Embryonic facial prominence (tissue), 1 donor: ENCODE data around the gene RER1.
"Not testable (repeated sequence)": the region's sequence is repeated elsewhere in the genome, so short reads cannot be mapped to it uniquely, and the experiment has no call there.

ENCODE experiments used
- DNase-seq: peaks from one replicate; pipeline ENCODE4 v3.0.0-alpha.2; 2016; ENCODE audit errors: extremely low spot score

RER1 gene

DNA sequence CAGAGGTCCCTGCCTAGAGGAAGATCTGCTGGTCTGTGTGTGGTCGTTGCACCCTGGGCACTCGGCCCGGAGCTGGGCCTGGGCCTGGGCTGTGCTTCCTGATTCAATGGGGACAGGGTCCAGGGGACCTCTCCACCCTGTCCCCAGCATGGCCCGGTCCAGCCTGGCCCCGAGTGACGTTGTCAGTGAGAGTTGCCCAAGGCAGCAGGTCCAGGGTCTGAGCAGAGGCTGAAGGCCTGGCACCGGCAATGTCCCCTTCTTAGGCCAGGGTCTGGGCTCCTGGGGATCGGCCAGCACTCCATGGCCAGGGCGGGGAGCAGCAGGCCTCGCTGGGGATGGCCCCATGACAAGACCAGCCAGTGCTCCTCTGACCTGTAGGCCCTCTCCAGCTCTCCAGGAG, 36.3 kb downstream of the RER1 start:
- DNase-seq, result no peak

- DNase-seq, result no peak
Measured at GRCh38 chr1:2428490-2428889, 36.8 kb downstream of the RER1 start.

DNA sequence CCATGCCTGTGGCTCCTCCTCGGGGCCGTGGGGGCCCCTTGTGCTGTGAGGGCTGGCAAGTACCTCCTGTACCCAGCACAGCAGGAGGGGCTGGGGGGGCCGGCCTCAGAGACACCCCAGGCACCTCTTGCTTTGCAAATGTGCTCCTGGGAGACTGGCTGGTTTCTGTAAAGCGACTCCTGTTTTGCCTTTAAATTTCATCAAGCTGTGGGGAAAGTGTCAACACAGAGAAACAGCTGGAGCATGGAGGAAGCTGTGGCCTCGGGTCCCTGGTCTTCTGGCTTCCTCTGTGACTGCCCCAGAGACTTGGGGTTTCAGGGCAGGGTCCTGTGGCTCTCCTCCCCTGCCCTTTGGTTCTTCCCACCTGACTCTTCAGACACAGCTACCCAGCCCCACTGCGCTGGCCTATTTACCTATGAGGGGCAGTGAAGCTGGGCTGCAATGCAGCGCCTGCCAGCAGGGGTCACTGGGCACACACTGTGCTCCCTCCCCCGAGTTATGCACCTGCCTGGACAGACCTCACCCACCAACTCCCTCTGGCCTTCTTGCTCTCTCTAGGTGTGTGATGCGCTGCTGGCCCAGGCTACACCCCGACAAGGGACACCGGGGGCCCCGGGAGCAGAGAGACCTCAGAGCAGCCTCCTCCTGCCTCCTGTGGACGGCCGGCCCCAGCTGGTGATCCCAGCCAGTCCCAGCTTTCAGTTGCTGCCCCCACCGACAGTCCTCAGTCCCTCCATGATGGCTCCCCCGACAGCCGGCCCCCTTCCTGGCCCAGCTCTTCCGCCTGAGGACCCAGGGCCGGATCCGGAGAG, 38.3 kb downstream of the RER1 start:
- DNase-seq, result no peak

DNA sequence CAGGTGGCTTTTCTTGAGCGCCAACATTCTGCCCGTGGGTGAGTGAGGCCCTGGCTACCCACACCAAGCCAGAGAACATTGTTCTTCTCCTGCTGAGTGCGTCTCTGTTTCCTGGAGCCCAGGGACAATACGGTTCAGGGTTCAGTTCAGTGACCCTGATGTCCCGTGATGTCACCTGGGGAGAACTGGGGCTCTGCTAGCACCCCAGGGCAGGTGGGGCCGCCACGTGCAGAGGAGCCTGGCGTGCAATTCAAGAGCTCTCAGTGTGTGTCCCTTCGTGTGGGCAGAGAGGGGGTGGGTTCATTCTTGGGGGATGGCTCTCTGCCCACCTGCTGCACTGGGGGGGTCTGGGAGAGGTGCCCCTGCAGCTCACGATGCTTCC, 38.9 kb downstream of the RER1 start:
- DNase-seq, result no peak

DNA sequence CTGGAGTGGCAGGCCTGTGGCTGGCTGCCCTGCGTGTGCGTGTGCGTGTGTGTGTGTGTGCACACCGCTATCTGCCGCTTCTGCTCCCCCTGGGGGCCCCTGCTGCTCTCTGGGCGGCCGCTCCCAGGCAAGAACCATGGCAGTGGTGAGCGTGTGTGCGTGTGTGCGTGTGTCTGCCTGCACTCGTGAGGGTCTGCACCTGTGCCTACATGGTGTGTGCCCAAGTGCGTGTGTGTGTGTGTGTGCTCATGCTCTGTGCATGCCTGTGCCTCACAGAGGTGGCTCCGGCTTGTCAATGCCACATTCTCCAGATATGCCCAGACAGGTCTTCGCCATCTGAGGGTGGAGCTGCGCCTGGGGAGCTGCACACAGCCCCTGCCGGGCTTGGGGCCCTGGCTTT, 39.5 kb downstream of the RER1 start:
- no peak for DNase-seq

GRCh38 chr1:2431518-2431917, 39.9 kb downstream of the RER1 start:
- DNase-seq, result no peak

DNA sequence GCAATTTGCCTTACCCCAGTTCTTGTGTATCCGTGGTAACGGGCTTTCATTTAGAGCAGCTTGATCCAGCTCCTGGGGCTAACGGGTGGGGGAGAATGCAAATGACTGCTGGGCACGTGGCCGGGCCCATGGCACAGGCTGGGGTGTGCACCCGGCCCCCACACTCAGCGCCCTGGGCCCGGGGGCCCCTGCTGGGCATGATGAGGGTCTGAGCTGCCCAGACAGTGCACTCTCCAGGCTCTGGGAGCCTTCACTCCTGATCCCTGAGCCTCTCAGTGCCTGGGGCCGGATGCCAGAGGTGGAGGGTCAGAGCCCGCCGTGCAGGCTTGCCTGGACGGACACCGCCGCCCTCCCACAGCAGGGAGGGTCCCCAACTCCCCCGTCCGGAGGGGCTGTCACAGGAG, 40.8 kb downstream of the RER1 start:
- DNase-seq, result no peak

- no peak for DNase-seq
Measured at GRCh38 chr1:2433196-2433595, 41.6 kb downstream of the RER1 start.

DNA sequence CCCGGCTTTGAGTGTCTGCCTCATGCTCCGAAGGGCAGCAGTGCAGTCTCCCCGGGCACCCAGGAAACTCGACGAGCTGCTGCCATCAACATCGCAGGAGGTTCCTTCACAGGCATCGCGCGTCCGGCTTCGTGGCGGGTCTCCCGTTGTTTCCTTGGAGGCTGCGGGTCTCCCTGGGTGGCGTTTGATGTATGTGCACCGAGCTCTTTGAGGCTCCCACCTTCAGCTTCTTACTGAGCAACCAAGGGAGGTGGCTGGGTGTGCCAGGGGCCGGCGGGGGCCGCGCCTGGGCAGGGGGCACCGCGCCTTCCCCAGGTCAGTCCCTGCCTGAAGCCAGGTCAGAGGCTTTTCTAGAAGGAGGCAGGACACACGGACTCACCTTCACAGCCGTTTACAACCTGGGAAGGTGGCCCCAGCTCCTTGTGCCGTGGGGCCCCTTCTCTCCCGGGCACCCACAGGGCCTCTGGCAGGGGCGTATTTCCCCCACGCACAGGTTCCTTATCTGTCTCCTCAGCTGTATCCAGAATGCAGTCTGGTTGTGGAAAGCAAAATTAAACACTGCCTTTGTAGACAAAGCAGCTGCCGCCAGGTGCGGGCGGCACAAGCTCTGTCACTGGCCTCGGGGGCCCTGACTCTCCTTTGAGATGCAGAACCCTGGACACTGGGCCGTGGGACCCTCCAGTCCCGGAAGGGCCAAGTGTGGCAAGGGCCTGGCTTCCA, 42.5 kb downstream of the RER1 start:
- no peak for DNase-seq

GRCh38 chr1:2435091-2435490, 43.5 kb downstream of the RER1 start:
- no peak for DNase-seq

DNA sequence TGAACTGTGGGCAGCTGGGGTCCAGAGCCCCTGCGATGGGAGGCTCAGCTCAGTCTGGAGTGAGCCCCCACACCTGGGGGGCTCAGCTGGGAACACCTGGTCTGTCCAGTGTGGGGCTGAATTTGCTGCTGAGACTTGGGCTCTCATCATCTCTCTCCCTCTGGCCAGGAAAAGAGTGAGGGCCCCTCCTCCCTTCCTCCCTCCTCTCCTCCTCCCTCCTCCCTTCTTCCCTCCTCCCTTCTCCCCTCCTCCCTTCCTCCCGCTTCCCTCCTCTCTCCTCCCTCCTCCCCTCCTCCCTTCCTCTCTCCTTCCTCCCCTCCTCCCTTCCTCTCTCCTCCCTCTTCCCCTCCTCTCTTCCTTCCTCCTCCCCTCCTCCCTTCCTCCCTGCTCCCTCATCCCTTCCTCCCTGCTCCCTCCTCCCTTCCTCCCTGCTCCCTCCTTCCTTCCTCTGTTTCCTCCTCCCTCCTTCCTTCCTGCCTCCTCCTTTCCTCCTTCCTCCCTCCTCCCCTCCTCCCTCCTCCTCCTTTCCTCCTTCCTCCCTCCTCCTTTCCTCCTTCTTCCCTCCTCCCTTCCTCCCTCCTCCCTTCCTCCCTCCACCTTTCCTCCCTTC, 44.2 kb downstream of the RER1 start:
- DNase-seq, result no peak

GRCh38 chr1:2436876-2437275, 45.2 kb downstream of the RER1 start:
- no peak for DNase-seq

DNA sequence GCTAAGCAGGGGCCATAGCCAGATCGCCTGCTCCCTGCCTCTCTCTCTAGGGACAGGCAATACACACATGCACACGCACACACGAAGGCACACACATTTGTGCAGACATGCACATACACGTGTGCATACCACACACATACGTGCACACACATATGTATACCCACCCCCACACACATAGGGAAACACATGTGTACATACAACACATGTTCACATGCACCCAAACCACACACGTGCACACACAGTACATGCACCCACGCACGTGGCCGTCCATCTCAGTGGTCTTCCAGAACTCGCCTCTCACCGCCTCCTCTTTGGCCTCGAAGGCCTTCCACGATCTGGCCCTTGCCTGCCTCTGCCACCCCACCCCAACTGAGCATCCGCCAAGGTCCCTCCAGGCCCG, 46.0 kb downstream of the RER1 start:
- DNase-seq, result no peak

- no peak for DNase-seq
Measured at GRCh38 chr1:2438038-2438437, 46.4 kb downstream of the RER1 start.

GRCh38 chr1:2438641-2439040, 47.0 kb downstream of the RER1 start:
- no peak for DNase-seq

DNA sequence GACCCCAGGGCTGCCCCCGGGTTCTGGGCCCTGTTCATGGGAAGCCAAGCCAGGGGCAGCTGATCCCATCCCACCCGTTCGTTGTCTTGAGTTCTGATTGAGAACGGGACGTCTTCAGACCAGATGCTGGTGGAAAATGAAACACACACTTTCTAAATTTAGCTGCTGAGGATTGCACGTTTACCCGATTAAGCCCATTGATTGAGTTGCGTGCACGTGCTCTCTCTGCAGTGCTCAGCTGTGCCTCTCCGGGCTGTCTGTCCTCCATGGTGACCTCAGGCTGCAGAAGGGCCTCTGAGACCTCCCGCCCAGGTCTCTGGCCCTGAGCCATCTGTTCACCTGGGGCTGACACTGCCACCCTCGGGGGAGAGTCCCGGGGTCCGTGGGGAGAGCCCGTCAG, 47.7 kb downstream of the RER1 start:
- no peak for DNase-seq

GRCh38 chr1:2440346-2440745, 48.7 kb downstream of the RER1 start:
- DNase-seq, result not testable (repeated sequence)

DNA sequence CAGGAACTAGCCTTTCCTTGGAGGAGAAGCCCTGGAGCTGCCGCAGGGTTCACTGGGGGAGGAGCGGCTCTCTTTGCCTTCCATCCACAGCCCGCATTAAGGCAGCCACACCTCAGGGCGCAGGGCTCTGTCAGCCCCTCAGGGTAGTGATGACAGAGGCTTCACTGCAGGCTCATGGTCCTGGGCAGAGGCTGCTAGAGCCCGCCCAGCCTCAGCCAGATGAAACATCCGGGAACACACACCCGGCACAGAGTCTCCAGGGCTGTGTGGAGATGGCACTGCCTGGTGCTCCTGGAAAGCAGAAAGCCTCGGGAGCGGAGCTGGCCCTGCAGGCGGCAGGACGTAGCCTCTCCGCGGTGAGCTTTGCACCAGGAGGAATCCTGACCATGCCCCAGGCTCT, 50.1 kb downstream of the RER1 start:
- no peak for DNase-seq

DNA sequence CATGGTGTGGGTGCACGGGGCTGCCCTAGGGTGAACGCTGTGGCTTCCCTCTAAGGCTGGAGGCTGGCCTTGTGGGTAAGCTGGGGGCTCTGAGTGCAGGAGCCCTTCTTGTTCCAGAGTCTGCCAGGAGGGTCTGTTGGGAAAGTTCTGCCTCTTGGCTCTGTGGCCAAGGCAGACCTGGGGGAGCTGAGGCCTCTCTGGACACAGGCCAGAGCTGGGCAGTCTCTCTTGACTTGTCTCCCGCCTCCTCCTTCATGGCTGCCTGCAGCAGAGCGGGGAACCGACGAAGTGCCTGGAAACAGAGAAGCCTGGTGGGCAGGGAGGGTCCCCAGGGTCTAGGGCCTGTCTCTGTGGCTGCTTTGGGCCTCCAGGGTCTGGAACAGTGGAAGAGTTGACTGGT, 51.0 kb downstream of the RER1 start:
- no peak for DNase-seq

- DNase-seq, result no peak
Measured at GRCh38 chr1:2443277-2444137, 51.9 kb downstream of the RER1 start.

GRCh38 chr1:2444138-2444591, 52.5 kb downstream of the RER1 start:
- no peak for DNase-seq
